Smooth muscle cell (in vitro differentiated cells): Measurements from ENCODE around the gene PDE4D. TPM values are rescaled to one million over a fixed set of nuclear protein-coding genes. Genes with fewer than 3 reads are reported as not detected.

Experiments
- DNase-seq: peaks from one replicate; lab custom pipeline; 2025; ENCODE audit not compliant: unreplicated experiment; lab: John Stamatoyannopoulos, UW
- H2AFZ ChIP-seq: fragments of 200-600 bp; sonication (generic); 2 replicates; pipeline ENCODE4 v1.6.0; 2016; ENCODE audit warnings: antibody characterized with exemption, low read depth, mild to moderate bottlenecking
- H3F3A ChIP-seq: fragments of 200-600 bp; sonication (generic); 2 replicates; pipeline ENCODE4 v1.6.0; 2017; ENCODE audit warnings: antibody characterized with exemption, low read depth
- H3K27ac ChIP-seq: fragments of 200-600 bp; sonication (generic); 2 replicates; pipeline ENCODE4 v1.5.1; 2016; ENCODE audit warnings: low read depth, mild to moderate bottlenecking
- H3K27me3 ChIP-seq: fragments of 200-600 bp; sonication (generic); 2 replicates; pipeline ENCODE4 v1.6.1; 2016; ENCODE audit warnings: low read depth, mild to moderate bottlenecking
- H3K36me3 ChIP-seq: fragments of 200-600 bp; sonication (generic); 2 replicates; pipeline ENCODE4 v1.5.1; 2016; ENCODE audit warnings: low read depth
- H3K4me1 ChIP-seq: fragments of 200-600 bp; sonication (generic); 2 replicates; pipeline ENCODE4 v1.5.1; 2016; ENCODE audit warnings: low read depth
- H3K4me2 ChIP-seq: fragments of 200-600 bp; sonication (generic); 2 replicates; pipeline ENCODE4 v1.6.0; 2016; ENCODE audit warnings: mild to moderate bottlenecking
- H3K4me3 ChIP-seq: fragments of 200-600 bp; sonication (generic); 2 replicates; pipeline ENCODE4 v1.5.1; 2016; ENCODE audit warnings: mild to moderate bottlenecking
- H3K79me2 ChIP-seq: fragments of 200-600 bp; sonication (generic); 2 replicates; pipeline ENCODE4 v1.6.0; 2016; ENCODE audit warnings: low read depth, mild to moderate bottlenecking
- H3K9ac ChIP-seq: fragments of 200-600 bp; sonication (generic); 2 replicates; pipeline ENCODE4 v1.6.0; 2016; ENCODE audit warnings: low read depth
- H3K9me3 ChIP-seq: fragments of 200-600 bp; sonication (generic); replicated peaks from 2 replicates; pipeline ENCODE4 v1.5.1; 2016; ENCODE audit warnings: low read depth
- H4K20me1 ChIP-seq: fragments of 200-600 bp; sonication (generic); 2 replicates; pipeline ENCODE4 v1.6.0; 2016; ENCODE audit warnings: low read depth
- CTCF ChIP-seq: fragments of 200-600 bp; sonication (generic); IDR thresholded peaks from 2 replicates; pipeline ENCODE4 v1.5.1; 2017; ENCODE audit warnings: borderline replicate concordance, mild to moderate bottlenecking, antibody characterized with exemption; ENCODE audit not compliant: insufficient read depth, poor library complexity, severe bottlenecking
- WGBS: methylation state at CpG from one replicate; pipeline ENCODE4 v1.1.7; 2016; ENCODE audit warnings: low lambda C conversion rate; 5-methylcytosine and 5-hydroxymethylcytosine counted together
- polyA plus RNA-seq: library from polyadenylated mRNA; unstranded; fragments of >200 nt; fragmentation: Nextera tagmentation; extraction: Ambion mirVana; gene quantifications from 2 replicates; pipeline ENCODE4 v1.2.1, GENCODE V29; 2016
- total RNA-seq: library from RNA; depleted of rRNA; stranded (reverse); fragments of >200 nt; gene quantifications from 2 replicates; pipeline ENCODE4 v1.2.3, GENCODE V29; 2014

PDE4D gene
- total and polyA plus RNA-seq, 2 experiments from 2014 or later, result 16.4 to 61.0 TPM

- Histone ChIP-seq H3K27ac (no peak overlapping the region), H3K27me3 (no peaks in the 10 kb centered on the region), H3F3A (peaks cover 3% of the 10 kb centered on the region), H3K79me2 (no peaks in the 10 kb centered on the region), H3K9me3 (no peaks in the 10 kb centered on the region), H3K4me3 (peak overlapping the region; percentile 33), H2AFZ (no peak overlapping the region), H4K20me1 (no peaks in the 10 kb centered on the region), H3K36me3 (no peaks in the 10 kb centered on the region), H3K4me1 (no peaks in the 10 kb centered on the region), H3K9ac (no peak overlapping the region), H3K4me2 (peak overlapping the region; percentile 69)
- WGBS, result 88% methylated on average over 6 of the region's 6 CpGs
- DNase-seq, result no peak
- no peak for TF ChIP-seq CTCF
Observed at GRCh38 chr5:59093329-59093728, 800.2 kb downstream of the PDE4D start.

GRCh38 chr5:59092758-59093157 lies 800.8 kb downstream of the PDE4D start:
- no peak for TF ChIP-seq CTCF
- Histone ChIP-seq H3K27me3 (no peaks in the 10 kb centered on the region), H3K27ac (no peak overlapping the region), H3K4me1 (no peaks in the 10 kb centered on the region), H3F3A (peaks cover 3% of the 10 kb centered on the region), H3K36me3 (no peaks in the 10 kb centered on the region), H3K9me3 (no peaks in the 10 kb centered on the region), H3K4me3 (peak overlapping the region; percentile 33), H4K20me1 (no peaks in the 10 kb centered on the region), H3K4me2 (peak overlapping the region; percentile 69), H3K9ac (no peak overlapping the region), H3K79me2 (no peaks in the 10 kb centered on the region), H2AFZ (no peak overlapping the region)
- no peak for DNase-seq
- 79% methylated on average over 5 of the region's 5 CpGs for WGBS

- H2AFZ ChIP-seq, result no peak overlapping the region
Observed at GRCh38 chr5:59091965-59092364, 801.6 kb downstream of the PDE4D start.

More at GRCh38 chr5:59091965-59092364, 801.6 kb downstream of the PDE4D start:
- Histone ChIP-seq H4K20me1 (no peaks in the 10 kb centered on the region), H3K4me3 (peak overlapping the region; percentile 33), H3K36me3 (no peaks in the 10 kb centered on the region), H3K27me3 (no peaks in the 10 kb centered on the region), H3K9ac (no peak overlapping the region), H3K4me2 (peak overlapping the region; percentile 69), H3K9me3 (no peaks in the 10 kb centered on the region), H3F3A (peaks cover 3% of the 10 kb centered on the region), H3K27ac (no peak overlapping the region), H3K79me2 (no peaks in the 10 kb centered on the region), H3K4me1 (no peaks in the 10 kb centered on the region)
- 74% methylated on average over 1 of the region's 1 CpG for WGBS
- TF ChIP-seq CTCF, result no peak
- DNase-seq, result no peak
